ENCODE measurements around the gene SERINC3. TPM values are rescaled to one million over a fixed set of nuclear protein-coding genes. Genes with fewer than 3 reads are reported as not detected.

Gene SERINC3
- total RNA-seq, 1 donor from 2014 or later: 36.6 TPM

DNA sequence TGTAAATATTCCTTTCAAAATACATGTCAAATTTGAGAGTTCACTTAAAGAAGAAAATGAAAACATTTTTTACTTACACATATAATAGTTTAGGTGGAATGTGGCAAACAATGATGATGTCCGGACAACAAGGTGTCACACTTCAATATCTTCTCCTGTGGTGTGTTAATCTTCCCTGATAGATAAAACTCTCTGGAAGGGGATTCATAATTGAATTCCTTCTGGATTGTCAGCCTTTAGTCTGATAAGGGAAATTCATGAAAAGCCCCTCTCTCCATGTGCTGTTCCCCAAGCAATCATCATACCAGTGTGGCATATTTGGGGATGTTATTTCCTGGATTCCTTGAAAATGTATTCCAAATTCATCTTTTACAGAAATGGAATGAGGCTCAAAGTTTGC, 971 bp upstream of the SERINC3 start:
- TF ChIP-seq, protein P1, sequence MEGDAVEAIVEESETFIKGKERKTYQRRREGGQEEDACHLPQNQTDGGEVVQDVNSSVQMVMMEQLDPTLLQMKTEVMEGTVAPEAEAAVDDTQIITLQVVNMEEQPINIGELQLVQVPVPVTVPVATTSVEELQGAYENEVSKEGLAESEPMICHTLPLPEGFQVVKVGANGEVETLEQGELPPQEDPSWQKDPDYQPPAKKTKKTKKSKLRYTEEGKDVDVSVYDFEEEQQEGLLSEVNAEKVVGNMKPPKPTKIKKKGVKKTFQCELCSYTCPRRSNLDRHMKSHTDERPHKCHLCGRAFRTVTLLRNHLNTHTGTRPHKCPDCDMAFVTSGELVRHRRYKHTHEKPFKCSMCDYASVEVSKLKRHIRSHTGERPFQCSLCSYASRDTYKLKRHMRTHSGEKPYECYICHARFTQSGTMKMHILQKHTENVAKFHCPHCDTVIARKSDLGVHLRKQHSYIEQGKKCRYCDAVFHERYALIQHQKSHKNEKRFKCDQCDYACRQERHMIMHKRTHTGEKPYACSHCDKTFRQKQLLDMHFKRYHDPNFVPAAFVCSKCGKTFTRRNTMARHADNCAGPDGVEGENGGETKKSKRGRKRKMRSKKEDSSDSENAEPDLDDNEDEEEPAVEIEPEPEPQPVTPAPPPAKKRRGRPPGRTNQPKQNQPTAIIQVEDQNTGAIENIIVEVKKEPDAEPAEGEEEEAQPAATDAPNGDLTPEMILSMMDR (conservative IDR thresholded peaks at IDR 0.05; ENCODE audit: low read depth, low read length): no peak
- DNase-seq (ENCODE audit: low read depth): no peak
- H3K4me3 ChIP-seq (ENCODE audit: low read depth, low read length): no peak overlapping the region

DNA sequence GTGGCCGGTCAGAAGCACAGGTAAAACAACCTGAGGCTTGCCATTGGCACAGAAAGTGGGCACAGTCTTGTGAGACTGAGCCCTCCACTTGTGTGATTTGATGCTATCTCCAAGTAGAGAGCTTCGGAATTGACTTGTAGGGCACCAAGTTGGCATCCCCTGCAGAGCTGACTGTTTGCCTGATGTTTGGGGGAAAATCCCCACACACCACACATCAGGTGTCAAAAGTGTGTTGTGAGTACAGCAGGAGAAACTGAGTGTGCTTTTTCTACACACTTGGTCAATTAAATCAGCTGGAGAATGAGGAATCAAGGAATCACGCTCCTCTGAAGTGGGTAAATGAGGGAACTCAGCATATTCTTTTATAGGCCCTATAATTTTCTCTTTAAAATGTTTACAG, 989 bp downstream of the SERINC3 start:
- H3K4me3 ChIP-seq (ENCODE audit: low read depth, low read length): peak overlapping the region; percentile 93
- TF ChIP-seq, protein P1 (conservative IDR thresholded peaks at IDR 0.05; ENCODE audit: low read depth, low read length): no peak
- no peak for DNase-seq (ENCODE audit: low read depth)

GRCh38 chr20:44518248-44518647, 3.6 kb downstream of the SERINC3 start:
- TF ChIP-seq, protein P1 (conservative IDR thresholded peaks at IDR 0.05; ENCODE audit: low read depth, low read length): no peak
- no peak for DNase-seq (ENCODE audit: low read depth)

GRCh38 chr20:44517454-44517853, 4.4 kb downstream of the SERINC3 start:
- TF ChIP-seq, protein P1 (conservative IDR thresholded peaks at IDR 0.05; ENCODE audit: low read depth, low read length): no peak
- H3K4me3 ChIP-seq (ENCODE audit: low read depth, low read length): no peak overlapping the region
- no peak for DNase-seq (ENCODE audit: low read depth)

More at GRCh38 chr20:44518248-44518647, 3.6 kb downstream of the SERINC3 start:
- no peak overlapping the region for H3K4me3 ChIP-seq (ENCODE audit: low read depth, low read length)

- no peak overlapping the region for H3K4me3 ChIP-seq (ENCODE audit: low read depth, low read length)
- TF ChIP-seq, protein P1 (conservative IDR thresholded peaks at IDR 0.05; ENCODE audit: low read depth, low read length): no peak
- DNase-seq (ENCODE audit: low read depth): no peak
Observed at GRCh38 chr20:44516491-44516890, 5.4 kb downstream of the SERINC3 start.

DNA sequence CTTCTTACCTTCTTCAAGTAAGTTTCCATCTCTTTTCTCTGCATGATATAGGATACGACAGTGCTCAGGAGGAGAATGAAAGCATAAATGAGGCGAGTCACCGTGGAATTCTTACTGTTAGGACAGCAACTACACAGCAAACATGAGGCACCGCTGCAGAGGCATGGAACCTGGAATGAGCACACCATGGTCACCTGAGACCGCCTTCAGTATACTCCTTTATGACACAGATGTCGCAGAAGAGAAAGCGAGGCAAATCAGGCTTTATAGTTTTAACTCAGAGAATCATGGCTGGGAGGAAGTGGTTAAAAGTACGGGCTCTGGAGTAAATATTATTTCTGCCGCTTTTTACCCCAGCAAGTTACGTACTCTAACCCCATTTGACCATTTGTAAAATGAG, 8.0 kb downstream of the SERINC3 start:
- no peak for DNase-seq (ENCODE audit: low read depth)
- TF ChIP-seq, protein P1 (conservative IDR thresholded peaks at IDR 0.05; ENCODE audit: low read depth, low read length): no peak
- no peak overlapping the region for H3K4me3 ChIP-seq (ENCODE audit: low read depth, low read length)

DNA sequence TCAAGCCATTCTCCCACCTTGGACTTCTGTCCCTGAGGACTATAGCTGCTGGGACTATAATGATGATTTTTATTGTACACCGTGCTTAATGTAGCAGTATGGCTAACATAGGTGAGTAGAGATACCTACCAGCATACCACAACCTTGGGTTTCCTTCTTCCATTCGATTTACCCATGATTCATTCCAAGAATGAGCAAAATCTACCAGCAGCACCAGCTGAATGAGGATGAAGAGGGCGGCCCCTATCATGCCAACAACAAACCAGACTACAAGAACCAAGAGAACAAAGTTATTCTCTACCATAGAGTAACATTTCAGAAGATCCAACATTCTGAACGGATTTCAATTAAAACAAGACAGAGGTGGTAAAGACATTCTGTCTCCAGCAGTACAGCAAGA, 12.1 kb downstream of the SERINC3 start:
- TF ChIP-seq, protein P1 (conservative IDR thresholded peaks at IDR 0.05; ENCODE audit: low read depth, low read length): no peak
- H3K4me3 ChIP-seq (ENCODE audit: low read depth, low read length): no peak overlapping the region
- no peak for DNase-seq (ENCODE audit: low read depth)
